Stimulated activated CD4-positive, alpha-beta T cell treated with anti-CD3 and anti-CD28 coated beads, Interleukin-4, amount 100 ng/mL, for 1 hour (primary cell): ENCODE measurements around the gene UCMA.

Experiments
- DNase-seq: peaks from one replicate; pipeline ENCODE4 v3.0.0-alpha.2; 2020

Gene UCMA

GRCh38 chr10:13184730-13185514 lies 49.3 kb downstream of the UCMA start:
- DNase-seq = no peak

GRCh38 chr10:13184276-13184675 lies 49.9 kb downstream of the UCMA start:
- no peak for DNase-seq

- DNase-seq = no peak
These were observed 50.5 kb downstream of the UCMA start for GRCh38 chr10:13183625-13184024.

- DNase-seq = no peak
These were observed 51.8 kb downstream of the UCMA start for GRCh38 chr10:13182424-13182823.

GRCh38 chr10:13180788-13181187 lies 53.4 kb downstream of the UCMA start:
- DNase-seq = no peak

GRCh38 chr10:13173616-13174015 lies 60.6 kb downstream of the UCMA start:
- no peak for DNase-seq
